ENCODE measurements around the gene SBNO2. TPM values are rescaled to one million over a fixed set of nuclear protein-coding genes. Genes with fewer than 3 reads are reported as not detected.
"Not testable (repeated sequence)": the region's sequence is repeated elsewhere in the genome, so short reads cannot be mapped to it uniquely, and the experiment has no call there.

The SBNO2 gene
- total RNA-seq, 2 donors from 2014 or later: 63.5 to 71.0 TPM

- intact Hi-C loops (cut with DNase I): no loop called here
Observed at GRCh38 chr19:1115646-1116420, 58.2 kb downstream of the SBNO2 start.

GRCh38 chr19:1114728-1115127 lies 59.3 kb downstream of the SBNO2 start:
- intact Hi-C loops (cut with DNase I): loop anchor here (5.0 kb wide), 1 partner anchor 78 kb away; no protein-coding TSS in a partner anchor
- not testable (repeated sequence) for DNase-seq (ENCODE audit: low spot score)

More at GRCh38 chr19:1115646-1116420, 58.2 kb downstream of the SBNO2 start:
- no peak for DNase-seq (ENCODE audit: low spot score)

GRCh38 chr19:1113986-1114483 lies 60.0 kb downstream of the SBNO2 start:
- intact Hi-C loops (cut with DNase I): loop anchor here (5.0 kb wide), 1 partner anchor 78 kb away; no protein-coding TSS in a partner anchor
- DNase-seq (ENCODE audit: low spot score): peak; percentile 85

GRCh38 chr19:1113030-1113985 lies 60.8 kb downstream of the SBNO2 start:
- intact Hi-C loops (cut with DNase I): loop anchor here (5.0 kb wide), 1 partner anchor 79 kb away; no protein-coding TSS in a partner anchor
- DNase-seq (ENCODE audit: low spot score): peak; percentile 98

GRCh38 chr19:1112268-1113029 lies 61.6 kb downstream of the SBNO2 start:
- intact Hi-C loops (cut with DNase I): loop anchor here (5.0 kb wide), 1 partner anchor 80 kb away; no protein-coding TSS in a partner anchor
- DNase-seq (ENCODE audit: low spot score): peak; percentile 86

GRCh38 chr19:1111641-1112267 lies 62.3 kb downstream of the SBNO2 start:
- DNase-seq (ENCODE audit: low spot score): peak; percentile 81
- intact Hi-C loops (cut with DNase I): loop anchor here (5.0 kb wide), 1 partner anchor 81 kb away; no protein-coding TSS in a partner anchor

GRCh38 chr19:1110809-1111640 lies 63.0 kb downstream of the SBNO2 start:
- intact Hi-C loops (cut with DNase I): loop anchor here (5.0 kb wide), 1 partner anchor 81 kb away; no protein-coding TSS in a partner anchor
- peak; percentile 82 for DNase-seq (ENCODE audit: low spot score)

GRCh38 chr19:1109697-1110671 lies 64.1 kb downstream of the SBNO2 start:
- intact Hi-C loops (cut with DNase I): loop anchor here (5.0 kb wide), 1 partner anchor 82 kb away; no protein-coding TSS in a partner anchor

GRCh38 chr19:1109032-1109551 lies 65.0 kb downstream of the SBNO2 start:
- DNase-seq (ENCODE audit: low spot score): peak; percentile 80
- intact Hi-C loops (cut with DNase I): no loop called here

More at GRCh38 chr19:1109697-1110671, 64.1 kb downstream of the SBNO2 start:
- peak; percentile 82 for DNase-seq (ENCODE audit: low spot score)

- intact Hi-C loops (cut with DNase I): loop anchor here in 1 of 2 donors (1.0 kb wide), 1 partner anchor 33 kb away; no protein-coding TSS in a partner anchor
Observed at GRCh38 chr19:1108291-1109031, 65.6 kb downstream of the SBNO2 start.

GRCh38 chr19:1107661-1108261 lies 66.3 kb downstream of the SBNO2 start:
- intact Hi-C loops (cut with DNase I): loop anchor here in 1 of 2 donors (1.0 kb wide), 1 partner anchor 32 kb away; no protein-coding TSS in a partner anchor

More at GRCh38 chr19:1108291-1109031, 65.6 kb downstream of the SBNO2 start:
- DNase-seq (ENCODE audit: low spot score): no peak

GRCh38 chr19:1106841-1107660 lies 67.0 kb downstream of the SBNO2 start:
- intact Hi-C loops (cut with DNase I): no loop called here
- peak; percentile 85 for DNase-seq (ENCODE audit: low spot score)

More at GRCh38 chr19:1107661-1108261, 66.3 kb downstream of the SBNO2 start:
- peak; percentile 80 for DNase-seq (ENCODE audit: low spot score)

Data from posterior vena cava (tissue), 2 donors.